ENCODE measurements around the gene CTNNA3.

Gene CTNNA3

GRCh38 chr10:67506083-67506756 lies 189.8 kb downstream of the CTNNA3 start:
- Histone ChIP-seq H3K4me3 (ENCODE audit: low read length) (no peak overlapping the region), H3K9ac (ENCODE audit: low read length) (no peak overlapping the region), H3K4me1 (ENCODE audit: control insufficient read depth, insufficient read depth, low read length) (no peaks in the 10 kb centered on the region), H3K36me3 (ENCODE audit: control insufficient read depth, insufficient read depth, low read length, severe bottlenecking) (no peaks in the 10 kb centered on the region), H3K27me3 (replicated peaks; ENCODE audit: control insufficient read depth, insufficient read depth, low read length) (no peaks in the 10 kb centered on the region), H3K9me3 (ENCODE audit: control insufficient read depth, low read length) (no peaks in the 10 kb centered on the region)
- DNase-seq (ENCODE audit: low read depth), result peak; percentile 62

GRCh38 chr10:67492317-67493019 lies 203.5 kb downstream of the CTNNA3 start:
- DNase-seq (ENCODE audit: low read depth), result peak; percentile 22
- H3K4me3 ChIP-seq (ENCODE audit: low read length), result no peak overlapping the region
- no peak overlapping the region for H3K9ac ChIP-seq (ENCODE audit: low read length)
- no peaks in the 10 kb centered on the region for H3K27me3 ChIP-seq (replicated peaks; ENCODE audit: control insufficient read depth, insufficient read depth, low read length)
- H3K9me3 ChIP-seq (ENCODE audit: control insufficient read depth, low read length), result no peaks in the 10 kb centered on the region
- H3K4me1 ChIP-seq (ENCODE audit: control insufficient read depth, insufficient read depth, low read length), result no peaks in the 10 kb centered on the region
- no peaks in the 10 kb centered on the region for H3K36me3 ChIP-seq (ENCODE audit: control insufficient read depth, insufficient read depth, low read length, severe bottlenecking)

GRCh38 chr10:67487906-67488619 lies 207.9 kb downstream of the CTNNA3 start:
- Histone ChIP-seq H3K4me3 (ENCODE audit: low read length) (no peak overlapping the region), H3K4me1 (ENCODE audit: control insufficient read depth, insufficient read depth, low read length) (no peaks in the 10 kb centered on the region), H3K9me3 (ENCODE audit: control insufficient read depth, low read length) (peaks cover 7% of the 10 kb centered on the region), H3K9ac (ENCODE audit: low read length) (no peak overlapping the region), H3K36me3 (ENCODE audit: control insufficient read depth, insufficient read depth, low read length, severe bottlenecking) (no peaks in the 10 kb centered on the region), H3K27me3 (replicated peaks; ENCODE audit: control insufficient read depth, insufficient read depth, low read length) (no peaks in the 10 kb centered on the region)
- DNase-seq (ENCODE audit: low read depth), result no peak

GRCh38 chr10:67487199-67487598 lies 208.8 kb downstream of the CTNNA3 start:
- Histone ChIP-seq H3K4me1 (ENCODE audit: control insufficient read depth, insufficient read depth, low read length) (no peaks in the 10 kb centered on the region), H3K36me3 (ENCODE audit: control insufficient read depth, insufficient read depth, low read length, severe bottlenecking) (no peaks in the 10 kb centered on the region), H3K4me3 (ENCODE audit: low read length) (no peak overlapping the region), H3K9me3 (ENCODE audit: control insufficient read depth, low read length) (peaks cover 7% of the 10 kb centered on the region), H3K27me3 (replicated peaks; ENCODE audit: control insufficient read depth, insufficient read depth, low read length) (no peaks in the 10 kb centered on the region), H3K9ac (ENCODE audit: low read length) (no peak overlapping the region)
- no peak for DNase-seq (ENCODE audit: low read depth)

- no peak for DNase-seq (ENCODE audit: low read depth)
- no peaks in the 10 kb centered on the region for H3K27me3 ChIP-seq (replicated peaks; ENCODE audit: control insufficient read depth, insufficient read depth, low read length)
- peaks cover 12% of the 10 kb centered on the region for H3K9me3 ChIP-seq (ENCODE audit: control insufficient read depth, low read length)
- no peaks in the 10 kb centered on the region for H3K4me1 ChIP-seq (ENCODE audit: control insufficient read depth, insufficient read depth, low read length)
- H3K4me3 ChIP-seq (ENCODE audit: low read length), result no peak overlapping the region
- H3K9ac ChIP-seq (ENCODE audit: low read length), result no peak overlapping the region
- no peaks in the 10 kb centered on the region for H3K36me3 ChIP-seq (ENCODE audit: control insufficient read depth, insufficient read depth, low read length, severe bottlenecking)
Observed at GRCh38 chr10:67477868-67478267, 218.1 kb downstream of the CTNNA3 start.

- DNase-seq (ENCODE audit: low read depth), result no peak
- Histone ChIP-seq H3K36me3 (ENCODE audit: control insufficient read depth, insufficient read depth, low read length, severe bottlenecking) (no peaks in the 10 kb centered on the region), H3K27me3 (replicated peaks; ENCODE audit: control insufficient read depth, insufficient read depth, low read length) (no peaks in the 10 kb centered on the region), H3K4me1 (ENCODE audit: control insufficient read depth, insufficient read depth, low read length) (no peaks in the 10 kb centered on the region), H3K9me3 (ENCODE audit: control insufficient read depth, low read length) (peaks cover 12% of the 10 kb centered on the region), H3K4me3 (ENCODE audit: low read length) (no peak overlapping the region), H3K9ac (ENCODE audit: low read length) (no peak overlapping the region)
Observed at GRCh38 chr10:67476201-67476600, 219.8 kb downstream of the CTNNA3 start.

GRCh38 chr10:67473850-67474633 lies 222.0 kb downstream of the CTNNA3 start:
- Histone ChIP-seq H3K4me3 (ENCODE audit: low read length) (no peak overlapping the region), H3K9me3 (ENCODE audit: control insufficient read depth, low read length) (peaks cover 7% of the 10 kb centered on the region), H3K36me3 (ENCODE audit: control insufficient read depth, insufficient read depth, low read length, severe bottlenecking) (no peaks in the 10 kb centered on the region), H3K4me1 (ENCODE audit: control insufficient read depth, insufficient read depth, low read length) (no peaks in the 10 kb centered on the region), H3K9ac (ENCODE audit: low read length) (no peak overlapping the region), H3K27me3 (replicated peaks; ENCODE audit: control insufficient read depth, insufficient read depth, low read length) (no peaks in the 10 kb centered on the region)
- DNase-seq (ENCODE audit: low read depth), result no peak

GRCh38 chr10:67471022-67471421 lies 225.0 kb downstream of the CTNNA3 start:
- H3K9ac ChIP-seq (ENCODE audit: low read length), result no peak overlapping the region
- no peak overlapping the region for H3K4me3 ChIP-seq (ENCODE audit: low read length)
- DNase-seq (ENCODE audit: low read depth), result no peak
- H3K9me3 ChIP-seq (ENCODE audit: control insufficient read depth, low read length), result no peaks in the 10 kb centered on the region
- H3K36me3 ChIP-seq (ENCODE audit: control insufficient read depth, insufficient read depth, low read length, severe bottlenecking), result no peaks in the 10 kb centered on the region
- no peaks in the 10 kb centered on the region for H3K27me3 ChIP-seq (replicated peaks; ENCODE audit: control insufficient read depth, insufficient read depth, low read length)
- no peaks in the 10 kb centered on the region for H3K4me1 ChIP-seq (ENCODE audit: control insufficient read depth, insufficient read depth, low read length)

- Histone ChIP-seq H3K27me3 (replicated peaks; ENCODE audit: control insufficient read depth, insufficient read depth, low read length) (no peaks in the 10 kb centered on the region), H3K4me3 (ENCODE audit: low read length) (no peak overlapping the region), H3K9ac (ENCODE audit: low read length) (no peak overlapping the region), H3K9me3 (ENCODE audit: control insufficient read depth, low read length) (no peaks in the 10 kb centered on the region), H3K4me1 (ENCODE audit: control insufficient read depth, insufficient read depth, low read length) (no peaks in the 10 kb centered on the region), H3K36me3 (ENCODE audit: control insufficient read depth, insufficient read depth, low read length, severe bottlenecking) (no peaks in the 10 kb centered on the region)
- no peak for DNase-seq (ENCODE audit: low read depth)
Observed at GRCh38 chr10:67464278-67464677, 231.7 kb downstream of the CTNNA3 start.

- H3K27me3 ChIP-seq (replicated peaks; ENCODE audit: control insufficient read depth, insufficient read depth, low read length), result no peaks in the 10 kb centered on the region
- no peak for DNase-seq (ENCODE audit: low read depth)
- H3K4me1 ChIP-seq (ENCODE audit: control insufficient read depth, insufficient read depth, low read length), result no peaks in the 10 kb centered on the region
- H3K9me3 ChIP-seq (ENCODE audit: control insufficient read depth, low read length), result peaks cover 4% of the 10 kb centered on the region
- H3K9ac ChIP-seq (ENCODE audit: low read length), result no peak overlapping the region
- H3K4me3 ChIP-seq (ENCODE audit: low read length), result no peak overlapping the region
- no peaks in the 10 kb centered on the region for H3K36me3 ChIP-seq (ENCODE audit: control insufficient read depth, insufficient read depth, low read length, severe bottlenecking)
Observed at GRCh38 chr10:67452892-67453291, 243.1 kb downstream of the CTNNA3 start.
